DMS53 treated with DMSO at 0.1 percent for 48 hours (cell line): ENCODE measurements around the gene ROMO1.

Experiments used
- DNase-seq: peaks from one replicate; lab custom pipeline; 2025; ENCODE audit not compliant: unreplicated experiment; lab: John Stamatoyannopoulos, UW

Gene ROMO1

GRCh38 chr20:35699127-35699956, at the start of gene ROMO1, which contains the start of gene NFS1:
TSS of gene ROMO1 (plus strand) at chr20:35699405. CDS start at chr20:35699633, 228 bp downstream.
TSS of gene NFS1 (minus strand) at chr20:35699352. CDS start at chr20:35699288, 64 bp downstream.
- DNase-seq = peak; percentile 50

GRCh38 chr20:35650632-35651031, 48.6 kb upstream of the ROMO1 start:
- DNase-seq = no peak

DNA sequence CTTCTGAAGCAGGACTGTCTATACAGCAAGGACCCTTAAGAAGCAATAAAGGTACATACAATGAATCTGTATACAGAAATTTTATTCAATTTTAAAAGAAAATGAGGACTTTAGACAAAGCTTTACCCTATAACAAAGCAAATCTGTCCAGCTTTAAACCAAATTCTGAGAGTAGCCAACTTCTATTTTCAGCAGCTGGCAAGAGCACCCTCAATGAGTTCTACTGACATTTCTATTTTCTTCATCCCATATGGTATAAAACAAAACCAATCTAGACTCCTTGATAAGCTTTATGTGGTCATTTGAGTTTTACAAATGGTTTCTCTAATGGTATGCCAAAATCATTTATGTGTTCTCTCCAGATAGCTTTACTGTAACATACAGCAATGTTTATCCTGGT, 47.2 kb upstream of the ROMO1 start:
- DNase-seq = no peak

- DNase-seq = no peak
These were observed 46.4 kb upstream of the ROMO1 start for GRCh38 chr20:35652641-35653429.

GRCh38 chr20:35653430-35653734, 45.8 kb upstream of the ROMO1 start:
- no peak for DNase-seq

- no peak for DNase-seq
These were observed 45.3 kb upstream of the ROMO1 start for GRCh38 chr20:35653893-35654292.

- DNase-seq = no peak
These were observed 44.8 kb upstream of the ROMO1 start for GRCh38 chr20:35654415-35654814.

DNA sequence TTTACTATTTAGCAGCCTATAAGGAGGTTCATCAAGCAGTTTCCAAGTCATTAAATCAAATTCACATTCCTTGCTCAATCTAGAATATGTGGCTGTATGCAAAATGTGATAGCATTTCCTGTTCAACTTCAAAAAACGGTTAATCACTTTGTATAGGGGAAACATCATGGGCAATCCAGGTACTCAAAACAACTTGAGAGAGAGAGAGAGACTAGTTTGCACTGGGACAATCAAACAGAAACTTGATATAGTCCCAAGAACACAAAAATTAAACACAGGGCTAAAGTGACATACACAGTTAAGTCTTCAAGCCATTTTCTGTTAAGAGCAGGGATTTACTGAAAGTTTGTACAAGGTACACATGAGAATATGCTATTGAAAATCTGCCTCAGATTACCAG, 41.9 kb upstream of the ROMO1 start:
- DNase-seq = no peak

DNA sequence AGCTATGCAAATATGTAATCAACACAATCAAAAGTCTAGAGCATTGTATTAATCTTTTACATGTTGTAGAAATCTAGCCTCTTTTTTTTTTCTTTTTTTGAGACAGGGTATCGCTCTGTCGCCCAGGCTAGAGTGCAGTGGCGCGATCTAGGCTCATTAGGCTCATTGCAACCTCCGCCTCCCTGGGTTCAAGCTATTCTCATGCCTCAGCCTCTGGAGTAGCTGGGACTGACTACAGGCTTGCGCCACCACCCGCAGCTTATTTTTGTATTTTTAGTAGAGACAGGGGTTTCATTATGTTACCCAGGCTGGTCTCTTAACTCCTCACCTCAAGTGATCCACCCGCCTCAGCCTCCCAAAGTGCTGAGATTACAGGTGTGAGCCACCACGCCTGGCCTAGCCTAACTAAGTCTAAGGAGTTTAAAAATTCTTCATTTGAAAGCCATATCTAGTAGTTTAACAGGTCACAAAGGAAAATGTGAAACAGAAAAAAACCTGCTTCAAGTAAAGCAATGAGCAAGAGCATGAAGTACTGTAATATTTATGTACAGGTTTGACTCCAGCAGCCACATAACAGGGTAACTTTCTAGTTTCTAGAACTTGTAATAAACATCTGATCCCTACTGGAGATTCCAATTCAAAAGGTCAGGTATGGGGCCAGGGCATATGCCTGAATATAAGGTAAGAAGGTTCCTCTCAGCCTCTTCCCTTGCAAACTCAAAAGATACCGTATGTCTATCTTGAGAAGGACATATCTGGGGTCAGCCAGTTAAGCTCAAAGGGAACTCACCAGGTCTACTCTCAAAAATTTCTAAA, 38.9 kb upstream of the ROMO1 start:
- no peak for DNase-seq

DNA sequence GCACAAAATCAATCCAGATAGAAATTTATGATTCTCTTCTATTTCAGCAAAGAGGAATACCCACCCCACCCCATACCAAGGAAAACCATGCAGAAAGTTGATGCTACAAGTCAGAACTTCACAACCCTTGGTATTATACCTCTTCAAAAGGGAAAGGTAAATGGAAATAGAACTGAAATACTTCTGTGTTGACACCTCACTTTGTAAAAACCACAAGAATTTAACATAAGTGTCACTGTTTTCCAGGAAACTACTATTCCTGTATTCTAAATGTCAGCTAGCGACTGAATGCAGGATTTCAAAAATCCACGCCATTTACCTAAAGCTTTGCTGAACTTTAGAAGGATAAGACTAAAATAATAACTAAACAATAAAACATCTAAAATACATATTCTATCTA, 38.2 kb upstream of the ROMO1 start:
- DNase-seq = no peak

GRCh38 chr20:35661908-35662307, 37.3 kb upstream of the ROMO1 start:
- no peak for DNase-seq

GRCh38 chr20:35662551-35662950, 36.7 kb upstream of the ROMO1 start:
- no peak for DNase-seq

DNA sequence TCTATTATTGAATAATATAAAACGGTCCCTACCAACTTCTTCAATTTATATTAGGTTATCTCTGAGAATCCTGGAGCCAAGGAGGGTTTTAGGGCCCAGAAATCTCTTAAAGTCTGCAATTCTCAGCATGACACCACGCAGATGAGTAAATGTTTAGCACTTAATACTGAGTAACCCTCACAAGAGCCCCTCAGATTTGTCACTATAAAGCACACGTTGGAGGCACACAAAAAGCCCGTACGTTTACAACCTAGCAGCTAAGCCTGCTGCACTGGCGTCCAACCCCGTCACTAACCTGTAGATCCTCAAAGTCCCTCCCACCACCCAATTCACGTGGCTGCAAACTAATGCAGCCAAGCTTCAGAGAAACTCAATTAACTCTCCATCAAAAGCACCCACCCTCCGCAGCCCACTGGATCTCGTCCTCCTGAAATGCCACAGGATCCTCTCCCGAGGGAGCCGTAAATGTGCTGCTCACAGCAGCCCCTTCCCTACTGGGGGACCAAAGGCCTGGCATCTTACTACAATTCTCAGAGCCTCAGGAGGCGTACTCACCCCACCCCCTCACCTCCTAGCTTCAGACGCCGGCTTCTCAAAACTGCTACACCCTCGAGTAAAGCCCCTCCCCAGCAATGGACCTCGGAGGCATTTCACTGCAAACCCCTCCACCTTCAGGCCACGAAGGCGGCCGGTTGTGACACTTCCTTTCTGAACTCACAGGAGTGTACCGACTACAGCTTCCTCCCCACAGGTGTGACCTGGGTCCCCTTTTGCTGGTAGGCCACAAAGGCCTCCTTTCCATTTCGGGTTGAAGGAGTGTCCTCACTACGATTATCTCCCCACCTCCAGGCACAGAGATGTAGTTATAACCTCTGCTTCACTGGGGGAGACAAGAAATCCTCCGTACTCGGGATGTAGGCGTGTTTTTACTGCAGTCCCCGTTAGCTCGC, 35.4 kb upstream of the ROMO1 start:
- DNase-seq = peak; percentile 39

GRCh38 chr20:35664466-35665206, 34.6 kb upstream of the ROMO1 start, which contains the start of the genes CPNE1 and RBM12:
TSS of gene CPNE1 (minus strand) at chr20:35664900. CDS start at chr20:35632923, 31,977 bp downstream.
TSS of gene RBM12 (minus strand) at chr20:35664900. CDS start at chr20:35655322, 9,578 bp downstream.
- peak; percentile 86 for DNase-seq

DNA sequence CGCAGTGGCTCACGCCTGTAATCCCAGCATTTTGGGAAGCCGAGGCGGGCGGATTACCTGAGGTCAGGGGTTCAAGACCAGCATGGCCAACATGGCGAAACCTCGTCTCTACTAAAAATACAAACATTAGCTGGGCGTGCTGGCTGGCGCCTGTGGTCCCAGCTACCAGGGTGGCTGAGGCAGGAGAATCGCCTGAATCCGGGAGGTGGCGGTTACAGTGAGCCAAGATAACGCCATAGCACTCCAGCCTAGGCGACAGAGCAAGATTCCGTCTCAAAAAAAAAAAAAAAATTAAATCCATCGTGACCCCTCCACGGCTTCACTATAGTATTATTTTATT, 33.3 kb upstream of the ROMO1 start:
- no peak for DNase-seq

DNA sequence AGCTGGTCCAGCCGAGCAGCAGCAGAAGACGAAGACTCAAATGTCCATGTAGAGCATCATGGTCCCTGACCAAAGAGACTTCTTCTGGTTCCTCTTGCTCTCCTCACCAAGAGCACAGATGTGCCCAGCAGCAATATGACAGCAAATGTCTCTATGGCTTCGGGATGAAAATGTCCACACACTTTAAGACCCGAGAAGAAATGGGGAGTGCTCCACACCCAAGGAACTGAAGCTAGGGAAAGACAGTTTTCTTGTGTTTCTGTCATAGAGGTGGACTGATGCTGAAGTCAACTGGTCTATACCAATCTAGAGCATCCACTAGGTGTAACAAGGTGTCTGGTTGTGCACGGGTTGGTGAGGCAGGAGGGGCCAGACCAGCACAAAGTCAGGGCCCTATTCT, 30.0 kb upstream of the ROMO1 start:
- no peak for DNase-seq

GRCh38 chr20:35669681-35670080, 29.5 kb upstream of the ROMO1 start:
- DNase-seq = no peak

DNA sequence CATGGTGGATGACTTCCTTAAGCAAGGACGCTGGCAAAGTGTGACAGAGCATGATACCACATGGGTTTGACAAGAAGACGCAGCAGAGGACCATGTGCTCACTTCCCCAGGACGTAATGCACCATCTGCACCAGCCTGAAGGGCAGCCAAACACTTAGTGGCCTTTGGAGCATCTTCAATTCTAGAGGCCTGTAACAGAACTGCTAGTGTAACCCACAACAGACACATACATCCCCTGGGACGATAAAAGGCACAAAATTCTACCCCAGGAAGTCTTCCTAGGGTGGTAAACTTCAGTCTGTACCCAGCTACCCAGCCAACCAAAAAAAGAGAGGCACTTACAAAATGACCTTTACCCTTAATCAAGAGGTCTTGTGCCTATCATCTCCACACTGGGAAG, 25.3 kb upstream of the ROMO1 start:
- no peak for DNase-seq

GRCh38 chr20:35674921-35675320, 24.3 kb upstream of the ROMO1 start:
- DNase-seq = no peak
